Stimulated activated memory B cell treated with anti-CD40 and anti-IgM and Interleukin-4, amounts not matched to agents 10 μg/mL and 1 μg/mL and 100 μg/mL, for 72 hours (primary cell): ENCODE measurements around the gene KCND2.
"Not testable (repeated sequence)": the region's sequence is repeated elsewhere in the genome, so short reads cannot be mapped to it uniquely, and the experiment has no call there.

Experiments used
- ATAC-seq: fragments of 150-1000 bp; cut with Tn5 transposase; 2 replicates; pipeline ENCODE4 v1.10.0; 2021
- H3K27ac Mint-ChIP-seq: one replicate; pipeline ENCODE4 v1.8.0; 2022; ENCODE audit warnings: mild to moderate bottlenecking, mixed read lengths
- H3K27me3 Mint-ChIP-seq: one replicate; pipeline ENCODE4 v1.8.0; 2022; ENCODE audit warnings: mixed read lengths
- H3K36me3 Mint-ChIP-seq: one replicate; pipeline ENCODE4 v1.8.0; 2022; ENCODE audit warnings: mixed read lengths
- H3K4me1 Mint-ChIP-seq: one replicate; pipeline ENCODE4 v1.8.0; 2022; ENCODE audit warnings: mixed read lengths
- H3K4me3 Mint-ChIP-seq: one replicate; pipeline ENCODE4 v1.8.0; 2022; ENCODE audit warnings: mild to moderate bottlenecking, moderate library complexity, mixed read lengths
- H3K9me3 Mint-ChIP-seq: one replicate; pipeline ENCODE4 v1.8.0; 2022; ENCODE audit warnings: mixed read lengths

KCND2 gene

GRCh38 chr7:120780938-120781337 lies 508.0 kb downstream of the KCND2 start:
- ATAC-seq = no peak
- no peaks in the 10 kb centered on the region for H3K9me3 Mint-ChIP-seq
- H3K27ac Mint-ChIP-seq = no peak overlapping the region
- H3K27me3 Mint-ChIP-seq = no peaks in the 10 kb centered on the region
- no peaks in the 10 kb centered on the region for H3K4me1 Mint-ChIP-seq
- no peaks in the 10 kb centered on the region for H3K36me3 Mint-ChIP-seq
- H3K4me3 Mint-ChIP-seq = no peak overlapping the region

GRCh38 chr7:120781924-120782323 lies 508.9 kb downstream of the KCND2 start:
- not testable (repeated sequence) for H3K27ac Mint-ChIP-seq, H3K4me3 Mint-ChIP-seq, H3K9me3 Mint-ChIP-seq, H3K27me3 Mint-ChIP-seq, ATAC-seq, H3K4me1 Mint-ChIP-seq, H3K36me3 Mint-ChIP-seq

GRCh38 chr7:120783273-120783672 lies 510.3 kb downstream of the KCND2 start:
- H3K4me3 Mint-ChIP-seq = no peak overlapping the region
- H3K4me1 Mint-ChIP-seq = no peaks in the 10 kb centered on the region
- no peak overlapping the region for H3K27ac Mint-ChIP-seq
- H3K36me3 Mint-ChIP-seq = no peaks in the 10 kb centered on the region
- ATAC-seq = no peak
- no peaks in the 10 kb centered on the region for H3K9me3 Mint-ChIP-seq
- no peaks in the 10 kb centered on the region for H3K27me3 Mint-ChIP-seq

- no peaks in the 10 kb centered on the region for H3K36me3 Mint-ChIP-seq
- no peak overlapping the region for H3K27ac Mint-ChIP-seq
- H3K4me3 Mint-ChIP-seq = no peak overlapping the region
- ATAC-seq = no peak
- H3K27me3 Mint-ChIP-seq = no peaks in the 10 kb centered on the region
- no peaks in the 10 kb centered on the region for H3K9me3 Mint-ChIP-seq
- no peaks in the 10 kb centered on the region for H3K4me1 Mint-ChIP-seq
Observed at GRCh38 chr7:120783721-120784120, 510.7 kb downstream of the KCND2 start.

- Mint-ChIP-seq H3K27me3 (peaks cover 3% of the 10 kb centered on the region), H3K36me3 (no peaks in the 10 kb centered on the region), H3K27ac (no peak overlapping the region), H3K4me1 (no peaks in the 10 kb centered on the region), H3K9me3 (no peaks in the 10 kb centered on the region), H3K4me3 (no peak overlapping the region)
- ATAC-seq = no peak
Observed at GRCh38 chr7:120785095-120785494, 512.1 kb downstream of the KCND2 start.

GRCh38 chr7:120792091-120792860 lies 519.3 kb downstream of the KCND2 start:
- Mint-ChIP-seq H3K4me3 (no peak overlapping the region), H3K9me3 (no peaks in the 10 kb centered on the region), H3K27ac (no peak overlapping the region), H3K36me3 (no peaks in the 10 kb centered on the region), H3K27me3 (peaks cover 8% of the 10 kb centered on the region), H3K4me1 (no peaks in the 10 kb centered on the region)
- ATAC-seq = peak; percentile 76

GRCh38 chr7:120792861-120793130 lies 519.8 kb downstream of the KCND2 start:
- ATAC-seq = no peak
- peaks cover 2% of the 10 kb centered on the region for H3K9me3 Mint-ChIP-seq

GRCh38 chr7:120793213-120793936 lies 520.4 kb downstream of the KCND2 start:
- Mint-ChIP-seq H3K36me3 (no peaks in the 10 kb centered on the region), H3K27ac (no peak overlapping the region), H3K4me3 (no peak overlapping the region), H3K9me3 (peaks cover 3% of the 10 kb centered on the region), H3K4me1 (no peaks in the 10 kb centered on the region), H3K27me3 (peaks cover 8% of the 10 kb centered on the region)
- ATAC-seq = no peak

More at GRCh38 chr7:120792861-120793130, 519.8 kb downstream of the KCND2 start:
- Mint-ChIP-seq H3K27me3 (peaks cover 8% of the 10 kb centered on the region), H3K36me3 (no peaks in the 10 kb centered on the region), H3K4me3 (no peak overlapping the region), H3K27ac (no peak overlapping the region), H3K4me1 (no peaks in the 10 kb centered on the region)

- no peak for ATAC-seq
- Mint-ChIP-seq H3K4me1 (no peaks in the 10 kb centered on the region), H3K36me3 (no peaks in the 10 kb centered on the region), H3K27ac (no peak overlapping the region), H3K9me3 (peaks cover 3% of the 10 kb centered on the region), H3K27me3 (peaks cover 8% of the 10 kb centered on the region), H3K4me3 (no peak overlapping the region)
Observed at GRCh38 chr7:120794106-120794729, 521.2 kb downstream of the KCND2 start.

GRCh38 chr7:120797026-120797645 lies 524.2 kb downstream of the KCND2 start:
- no peak for ATAC-seq
- Mint-ChIP-seq H3K36me3 (no peaks in the 10 kb centered on the region), H3K4me3 (no peak overlapping the region), H3K27ac (no peak overlapping the region), H3K27me3 (peaks cover 11% of the 10 kb centered on the region), H3K4me1 (no peaks in the 10 kb centered on the region), H3K9me3 (peaks cover 3% of the 10 kb centered on the region)

- no peak overlapping the region for H3K4me3 Mint-ChIP-seq
- no peaks in the 10 kb centered on the region for H3K4me1 Mint-ChIP-seq
- H3K9me3 Mint-ChIP-seq = peaks cover 3% of the 10 kb centered on the region
- H3K27me3 Mint-ChIP-seq = peaks cover 11% of the 10 kb centered on the region
- H3K36me3 Mint-ChIP-seq = no peaks in the 10 kb centered on the region
- no peak overlapping the region for H3K27ac Mint-ChIP-seq
- no peak for ATAC-seq
Observed at GRCh38 chr7:120799147-120799546, 526.2 kb downstream of the KCND2 start.
